Endothelial cell of umbilical vein (primary cell): ENCODE measurements around the gene AFF1. TPM values are rescaled to one million over a fixed set of nuclear protein-coding genes. Genes with fewer than 3 reads are reported as not detected.

Experiments used
- BruUV-seq: library from RNA; stranded (reverse); fragments of 400-500 nt; replicated peaks from 2 replicates; lab custom pipeline; 2021; lab: Mats Ljungman, UMichigan
- CTCF ChIA-PET: fragments of 300-600, 350-600 bp; sonication (Branson Sonifier 250); formaldehyde crosslinking; loops from one replicate; lab custom pipeline; 2021; ENCODE audit warnings: antibody characterized with exemption, inconsistent platforms; lab: Charles Lee
- POLR2A ChIA-PET: fragments of 300-600, 350-600 bp; sonication (Branson Sonifier 250); formaldehyde crosslinking; loops from one replicate; lab custom pipeline; 2021; ENCODE audit warnings: antibody characterized with exemption, inconsistent platforms; lab: Charles Lee
- DNase-seq: peaks from one replicate; pipeline ENCODE4 v3.0.0-alpha.2; 2011; ENCODE audit warnings: low read depth, low spot score
- FAIRE-seq: peaks from 2 replicates; lab custom pipeline; 2011; peaks lifted over from hg19 to GRCh38; lab: Jason Lieb, UNC
- H2AFZ ChIP-seq: 2 replicates; pipeline ENCODE4 v1.6.0; 2012; ENCODE audit warnings: low read depth, low read length, control low read depth, inconsistent platforms
- H3K27ac ChIP-seq: 2 replicates; pipeline ENCODE4 v1.5.1; 2011; ENCODE audit warnings: low read depth, mild to moderate bottlenecking, control low read depth, low read length, moderate library complexity; ENCODE audit not compliant: insufficient read depth
- H3K27me3 ChIP-seq, 2 experiments: 2 replicates each; pipeline versions ENCODE4 v1.6.0 to v1.6.1; 2011; ENCODE audit warnings: low read length in 2 of 2, mixed read lengths in 1 of 2; ENCODE audit not compliant: control insufficient read depth in 2 of 2, insufficient read depth in 2 of 2
- H3K36me3 ChIP-seq, 2 experiments: 2 replicates in 1 of 2; 3 replicates in 1 of 2; pipeline ENCODE4 v1.5.1; 2011; ENCODE audit warnings: low read length in 2 of 2, mild to moderate bottlenecking in 1 of 2, moderate library complexity in 1 of 2; ENCODE audit not compliant: control insufficient read depth in 2 of 2, insufficient read depth in 2 of 2; ENCODE audit errors: extremely low read depth in 1 of 2
- H3K4me1 ChIP-seq: 3 replicates; pipeline ENCODE4 v1.5.1; 2011; ENCODE audit warnings: mild to moderate bottlenecking, low read length; ENCODE audit not compliant: control insufficient read depth, insufficient read depth; ENCODE audit errors: extremely low read depth
- H3K4me2 ChIP-seq: 2 replicates; pipeline ENCODE4 v1.6.1; 2011; ENCODE audit warnings: low read length, control low read depth, mixed read lengths; ENCODE audit not compliant: insufficient read depth
- H3K4me3 ChIP-seq, 3 experiments: fragments of 200-600 bp in 1 of 3; sonication (generic), shearing (Covaris generic) in 1 of 3; replicated peaks in 1 of 3; 2 replicates each; pipeline ENCODE4 v1.5.1; 2011 to 2016; ENCODE audit warnings: control low read depth in 3 of 3, low read length in 3 of 3, mild to moderate bottlenecking in 2 of 3, inconsistent platforms in 1 of 3, low read depth in 1 of 3, moderate library complexity in 1 of 3; ENCODE audit not compliant: insufficient read depth in 1 of 3
- H3K79me2 ChIP-seq: 2 replicates; pipeline ENCODE4 v1.6.0; 2012; ENCODE audit warnings: low read length, inconsistent platforms; ENCODE audit not compliant: control insufficient read depth, insufficient read depth
- H3K9ac ChIP-seq: replicated peaks from 2 replicates; pipeline ENCODE3; 2011; ENCODE audit warnings: low read length, control low read depth; ENCODE audit not compliant: insufficient read depth; ENCODE audit errors: extremely low read depth
- H3K9me1 ChIP-seq: replicated peaks from 3 replicates; pipeline ENCODE4 v1.6.0; 2011; ENCODE audit warnings: mild to moderate bottlenecking, low read length; ENCODE audit not compliant: control insufficient read depth, insufficient read depth; ENCODE audit errors: extremely low read depth
- H3K9me3 ChIP-seq: replicated peaks from 2 replicates; pipeline ENCODE4 v1.5.1; 2012; ENCODE audit warnings: low read length, inconsistent platforms; ENCODE audit not compliant: control insufficient read depth, insufficient read depth
- H4K20me1 ChIP-seq: replicated peaks from 2 replicates; pipeline ENCODE3; 2011; ENCODE audit warnings: mild to moderate bottlenecking, low read length; ENCODE audit not compliant: control insufficient read depth, insufficient read depth; ENCODE audit errors: extremely low read depth
- CTCF ChIP-seq, 2 donors: IDR thresholded peaks; 1 replicate in 1 of 2; 2 replicates in 1 of 2; pipeline ENCODE4 v1.5.1; 2011; ENCODE audit warnings: low read length in 2 of 2, mild to moderate bottlenecking in 2 of 2, moderate library complexity in 2 of 2, control low read depth in 1 of 2, inconsistent platforms in 1 of 2, low read depth in 1 of 2; ENCODE audit not compliant: insufficient read depth in 1 of 2; ENCODE audit errors: extremely low read depth in 1 of 2
- EZH2 ChIP-seq: IDR thresholded peaks from 2 replicates; pipeline ENCODE4 v1.6.1; 2012; ENCODE audit warnings: borderline replicate concordance, low read depth, mild to moderate bottlenecking, moderate library complexity, low read length, inconsistent platforms; ENCODE audit not compliant: severe bottlenecking
- FOS ChIP-seq: IDR thresholded peaks from 2 replicates; pipeline ENCODE4 v1.6.1; 2011; ENCODE audit warnings: mild to moderate bottlenecking, low read length, moderate library complexity, borderline replicate concordance; ENCODE audit not compliant: insufficient read depth
- GATA2 ChIP-seq: IDR thresholded peaks from 2 replicates; pipeline ENCODE4 v1.7.0; 2011; ENCODE audit warnings: low read depth, mild to moderate bottlenecking, moderate library complexity, mixed read lengths, low read length; ENCODE audit not compliant: insufficient read length, insufficient read depth
- JUN ChIP-seq: IDR thresholded peaks from 2 replicates; pipeline ENCODE4 v1.6.1; 2011; ENCODE audit warnings: borderline replicate concordance, low read depth; ENCODE audit not compliant: insufficient read length, insufficient read depth
- MAX ChIP-seq: IDR thresholded peaks from 2 replicates; pipeline ENCODE4 v1.6.1; 2011; ENCODE audit not compliant: insufficient read depth, insufficient read length
- MYC ChIP-seq: IDR thresholded peaks from one replicate; pipeline ENCODE4 v1.6.1; 2011; ENCODE audit warnings: mild to moderate bottlenecking, low read depth, low read length
- POLR2A ChIP-seq: IDR thresholded peaks from 2 replicates; pipeline ENCODE4 v1.6.1; 2012; ENCODE audit warnings: low read depth, mild to moderate bottlenecking, control low read depth, low read length
- POLR2AphosphoS5 ChIP-seq: IDR thresholded peaks from 2 replicates; pipeline ENCODE4 v1.6.1; 2012; ENCODE audit warnings: low read depth, mild to moderate bottlenecking, control low read depth, low read length, moderate library complexity; ENCODE audit not compliant: insufficient read depth
- dilution Hi-C: fragments of 300-500 bp; cut with MboI; formaldehyde crosslinking; loops from one replicate; pipeline ENCODE4 v1.15.0; 2019; ENCODE audit warnings: low sequenced_read_pairs; ENCODE audit not compliant: extremely low pct_ligation_motif_present
- intact Hi-C: fragments of 100-400 bp; cut with micrococcal nuclease; formaldehyde crosslinking; loops from one replicate; pipeline ENCODE4 v1.10.0; 2022
- polyA plus RNA-seq, 4 experiments: library from polyadenylated mRNA; depleted of rRNA in 3 of 4; stranded (reverse) in 3 of 4; unstranded in 1 of 4; fragments of >200 nt; gene quantifications; 2 replicates each; pipeline versions ENCODE4 v1.2.1 to v1.2.3, GENCODE V29; 2011 to 2012; ENCODE audit warnings: missing spikeins in 1 of 4
- total RNA-seq: library from RNA; stranded (reverse); gene quantifications from 2 replicates; pipeline ENCODE4 v1.2.3, GENCODE V29; 2021

AFF1 gene
- total and polyA plus RNA-seq, 2 donors (not counting 3 experiments of a cell fraction or from before 2014, with no cell fraction given) = 26.2 to 106 TPM

- dilution Hi-C loops = no loop called here
- Histone ChIP-seq H3K9me1 (no peaks in the 10 kb centered on the region), H4K20me1 (no peaks in the 10 kb centered on the region), H3K36me3 (no peaks in the 10 kb centered on the region), H3K4me3 (no peak overlapping the region), H2AFZ (no peak overlapping the region), H3K4me2 (peak overlapping the region; percentile 32), H3K27ac (no peak overlapping the region), H3K9ac (no peak overlapping the region), H3K79me2 (peaks cover 79% of the 10 kb centered on the region), H3K9me3 (no peaks in the 10 kb centered on the region), H3K4me1 (peaks cover 62% of the 10 kb centered on the region), H3K27me3 (no peaks in the 10 kb centered on the region)
- no peak for FAIRE-seq
- no peak for TF ChIP-seq GATA2
- TF ChIP-seq EZH2 = no peak
- TF ChIP-seq CTCF (IDR thresholded peaks at IDR 0.05; ENCODE audit: extremely low read depth in 1 of 2, insufficient read depth in 1 of 2, low read depth in 1 of 2, low read length in 2 of 2) = no peak
- no peak for TF ChIP-seq POLR2AphosphoS5
- no peak for TF ChIP-seq MAX
- no peak for TF ChIP-seq POLR2A
- TF ChIP-seq MYC = no peak
- no peak for TF ChIP-seq FOS
- no peak for TF ChIP-seq JUN
- BruUV-seq = no TSS peak
- ChIA-PET POLR2A (interaction anchor here (1.0 kb wide), 1 partner anchor 18 kb away, joined by 3 read pairs; no protein-coding TSS in a partner anchor), CTCF (interaction anchor here (0.9 to 4.1 kb wide), 5 partner anchors 13 to 108 kb away, joined by 3 to 25 read pairs (median 3); partner anchors contain the start of gene AFF1)
- intact Hi-C loops = no loop called here
- DNase-seq = no peak
These were observed 95.3 kb downstream of the AFF1 start for GRCh38 chr4:87030124-87030523.
